Keratinocyte (primary cell): ENCODE results near the gene NEB. TPM values are rescaled to one million over a fixed set of nuclear protein-coding genes. Genes with fewer than 3 reads are reported as not detected.

ENCODE experiments used
- DNase-seq: peaks from one replicate; pipeline ENCODE4 v3.0.0-alpha.2; 2011; ENCODE audit warnings: low read depth, missing footprints, low spot score
- FAIRE-seq: peaks from 2 replicates; lab custom pipeline; 2011; peaks lifted over from hg19 to GRCh38; lab: Jason Lieb, UNC
- H2AFZ ChIP-seq: 2 replicates; pipeline ENCODE4 v1.6.0; 2012; ENCODE audit warnings: low read length, control low read depth, inconsistent platforms; ENCODE audit not compliant: control insufficient read depth
- H3K27ac ChIP-seq: 2 replicates; pipeline ENCODE4 v1.5.1; 2011; ENCODE audit warnings: low read length; ENCODE audit not compliant: control insufficient read depth, insufficient read depth
- H3K27me3 ChIP-seq: 3 replicates; pipeline ENCODE4 v1.6.0; 2011; ENCODE audit warnings: low read length; ENCODE audit not compliant: control insufficient read depth, insufficient read depth; ENCODE audit errors: extremely low read depth
- H3K36me3 ChIP-seq, 2 experiments: 2 replicates in 1 of 2; 3 replicates in 1 of 2; pipeline ENCODE4 v1.5.1; 2011; ENCODE audit warnings: low read length in 2 of 2, mild to moderate bottlenecking in 1 of 2; ENCODE audit not compliant: control insufficient read depth in 2 of 2, insufficient read depth in 2 of 2; ENCODE audit errors: extremely low read depth in 1 of 2
- H3K4me1 ChIP-seq: 3 replicates; pipeline ENCODE4 v1.5.1; 2011; ENCODE audit warnings: low read length; ENCODE audit not compliant: control insufficient read depth, insufficient read depth; ENCODE audit errors: extremely low read depth
- H3K4me2 ChIP-seq: 3 replicates; pipeline ENCODE4 v1.6.0; 2011; ENCODE audit warnings: low read depth, low read length; ENCODE audit not compliant: control insufficient read depth, insufficient read depth; ENCODE audit errors: extremely low read depth
- H3K4me3 ChIP-seq, 3 experiments: fragments of 200-600 bp in 1 of 3; sonication (generic) in 1 of 3; 2 replicates in 2 of 3; 3 replicates in 1 of 3; pipeline ENCODE4 v1.5.1; 2011 to 2016; ENCODE audit warnings: low read length in 3 of 3, mild to moderate bottlenecking in 3 of 3, control low read depth in 2 of 3, inconsistent platforms in 1 of 3, low read depth in 1 of 3, mixed read lengths in 1 of 3, mixed run types in 1 of 3, moderate library complexity in 1 of 3; ENCODE audit not compliant: control insufficient read depth in 2 of 3, insufficient read depth in 2 of 3; ENCODE audit errors: extremely low read depth in 1 of 3
- H3K79me2 ChIP-seq: 2 replicates; pipeline ENCODE4 v1.6.0; 2012; ENCODE audit warnings: low read length; ENCODE audit not compliant: control insufficient read depth, insufficient read depth
- H3K9ac ChIP-seq: 3 replicates; pipeline ENCODE4 v1.6.0; 2011; ENCODE audit warnings: low read length; ENCODE audit not compliant: control insufficient read depth, insufficient read depth; ENCODE audit errors: extremely low read depth
- H3K9me1 ChIP-seq: 3 replicates; pipeline ENCODE4 v1.6.0; 2011; ENCODE audit warnings: low read length; ENCODE audit not compliant: control insufficient read depth, insufficient read depth; ENCODE audit errors: extremely low read depth
- H3K9me3 ChIP-seq: 2 replicates; pipeline ENCODE4 v1.5.1; 2012; ENCODE audit warnings: low read depth, low read length; ENCODE audit not compliant: control insufficient read depth
- H4K20me1 ChIP-seq: 3 replicates; pipeline ENCODE4 v1.6.0; 2011; ENCODE audit warnings: low read length; ENCODE audit not compliant: control insufficient read depth, insufficient read depth; ENCODE audit errors: extremely low read depth
- EZH2 ChIP-seq: IDR thresholded peaks from one replicate; pipeline ENCODE4 v1.6.1; 2012; ENCODE audit warnings: inconsistent platforms, mild to moderate bottlenecking, low read length, moderate library complexity
- dilution Hi-C: fragments of 300-500 bp; cut with MboI; formaldehyde crosslinking; loops from one replicate; pipeline ENCODE4 v1.7.0; 2020; ENCODE audit warnings: low sequenced_read_pairs; ENCODE audit not compliant: extremely low pct_ligation_motif_present
- polyA plus RNA-seq, 5 experiments: library from polyadenylated mRNA; depleted of rRNA in 3 of 5; stranded (reverse) in 3 of 5; stranded (forward) in 1 of 5; unstranded in 1 of 5; fragments of >200 nt; gene quantifications; 1 replicate in 1 of 5; 2 replicates in 3 of 5; 3 replicates in 1 of 5; pipeline versions ENCODE4 v1.2.1 to v1.2.3, GENCODE V29; 2011 to 2012; ENCODE audit warnings: missing spikeins in 2 of 5, low read depth in 1 of 5, low replicate concordance in 1 of 5
- TF ChIP-seq, protein P1 (sequence below), 3 experiments: IDR thresholded peaks in 1 of 3; conservative IDR thresholded peaks in 1 of 3; optimal IDR thresholded peaks in 1 of 3; 2 replicates in 2 of 3; 3 replicates in 1 of 3; pipeline versions ENCODE3 to v1.5.1; 2011; ENCODE audit warnings: low read length in 3 of 3, mild to moderate bottlenecking in 3 of 3, moderate library complexity in 2 of 3, control low read depth in 1 of 3, inconsistent platforms in 1 of 3; ENCODE audit not compliant: insufficient read depth in 2 of 3; ENCODE audit errors: extremely low read depth in 1 of 3

The NEB gene
- polyA plus RNA-seq, 1 donor (not counting 4 experiments of a cell fraction or from before 2014, with no cell fraction given) = 0.67 TPM

DNA sequence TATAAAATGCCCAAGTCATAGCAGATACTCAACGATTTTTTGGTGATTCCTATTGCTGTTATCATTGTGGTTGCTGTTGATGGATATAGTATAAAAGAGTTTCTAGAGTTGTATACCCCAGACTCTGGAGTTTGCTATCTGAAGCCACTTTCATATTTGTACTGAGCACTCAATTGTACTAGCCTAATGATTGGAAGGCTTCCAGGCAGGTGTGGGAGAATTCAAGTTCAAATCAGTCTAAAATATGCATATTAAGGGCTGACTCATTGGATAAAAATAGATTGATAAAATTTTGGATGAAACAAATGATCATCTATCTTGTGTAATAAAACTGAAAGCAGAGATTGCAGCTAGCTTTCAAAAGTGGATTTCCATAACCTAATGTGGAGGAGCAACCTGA is 122.9 kb downstream of the NEB start:
- no peak overlapping the region for H3K4me3 ChIP-seq
- no peaks in the 10 kb centered on the region for H3K27me3 ChIP-seq
- no peaks in the 10 kb centered on the region for H3K79me2 ChIP-seq
- no peak overlapping the region for H3K27ac ChIP-seq
- no peak overlapping the region for H3K9ac ChIP-seq
- no peak for TF ChIP-seq EZH2
- TF ChIP-seq, protein P1, sequence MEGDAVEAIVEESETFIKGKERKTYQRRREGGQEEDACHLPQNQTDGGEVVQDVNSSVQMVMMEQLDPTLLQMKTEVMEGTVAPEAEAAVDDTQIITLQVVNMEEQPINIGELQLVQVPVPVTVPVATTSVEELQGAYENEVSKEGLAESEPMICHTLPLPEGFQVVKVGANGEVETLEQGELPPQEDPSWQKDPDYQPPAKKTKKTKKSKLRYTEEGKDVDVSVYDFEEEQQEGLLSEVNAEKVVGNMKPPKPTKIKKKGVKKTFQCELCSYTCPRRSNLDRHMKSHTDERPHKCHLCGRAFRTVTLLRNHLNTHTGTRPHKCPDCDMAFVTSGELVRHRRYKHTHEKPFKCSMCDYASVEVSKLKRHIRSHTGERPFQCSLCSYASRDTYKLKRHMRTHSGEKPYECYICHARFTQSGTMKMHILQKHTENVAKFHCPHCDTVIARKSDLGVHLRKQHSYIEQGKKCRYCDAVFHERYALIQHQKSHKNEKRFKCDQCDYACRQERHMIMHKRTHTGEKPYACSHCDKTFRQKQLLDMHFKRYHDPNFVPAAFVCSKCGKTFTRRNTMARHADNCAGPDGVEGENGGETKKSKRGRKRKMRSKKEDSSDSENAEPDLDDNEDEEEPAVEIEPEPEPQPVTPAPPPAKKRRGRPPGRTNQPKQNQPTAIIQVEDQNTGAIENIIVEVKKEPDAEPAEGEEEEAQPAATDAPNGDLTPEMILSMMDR (optimal IDR thresholded peaks at IDR 0.05 in 1 of 3, IDR thresholded peaks at IDR 0.05 in 1 of 3, conservative IDR thresholded peaks at IDR 0.05 in 1 of 3; ENCODE audit: extremely low read depth in 1 of 3, insufficient read depth in 2 of 3, low read length in 3 of 3) = no peak
- H3K9me1 ChIP-seq = no peaks in the 10 kb centered on the region
- H3K4me1 ChIP-seq = peaks cover 3% of the 10 kb centered on the region
- FAIRE-seq = no peak
- no peaks in the 10 kb centered on the region for H3K36me3 ChIP-seq
- H3K4me2 ChIP-seq = no peak overlapping the region
- DNase-seq = no peak
- H4K20me1 ChIP-seq = no peaks in the 10 kb centered on the region
- dilution Hi-C loops = no loop called here
- H2AFZ ChIP-seq = no peak overlapping the region
- H3K9me3 ChIP-seq = no peaks in the 10 kb centered on the region

DNA sequence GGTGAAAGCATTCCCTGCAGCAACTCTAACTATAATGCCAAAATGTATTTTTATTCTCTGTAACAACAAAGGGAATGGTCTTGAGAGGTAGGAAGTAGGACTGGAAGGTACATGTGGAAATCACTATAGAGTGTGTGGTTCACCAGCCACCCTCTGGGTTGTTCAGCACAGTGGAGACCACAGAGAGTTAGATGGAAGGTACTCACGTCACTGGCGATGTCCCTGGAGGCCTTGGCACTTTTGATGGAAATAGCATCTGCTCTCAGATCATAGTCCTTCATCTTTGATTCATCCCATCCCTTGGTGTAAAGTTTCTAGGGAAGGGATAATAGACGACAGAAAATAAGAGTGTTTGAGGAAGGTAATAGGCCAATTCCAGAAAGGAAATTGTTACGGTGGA is 124.0 kb downstream of the NEB start:
- no peak for FAIRE-seq

More for the DNA sequence above, 124.0 kb downstream of the NEB start:
- no peaks in the 10 kb centered on the region for H3K79me2 ChIP-seq
- no peak for TF ChIP-seq EZH2
- TF ChIP-seq, protein P1 (optimal IDR thresholded peaks at IDR 0.05 in 1 of 3, IDR thresholded peaks at IDR 0.05 in 1 of 3, conservative IDR thresholded peaks at IDR 0.05 in 1 of 3; ENCODE audit: extremely low read depth in 1 of 3, insufficient read depth in 2 of 3, low read length in 3 of 3) = no peak
- dilution Hi-C loops = no loop called here
- no peaks in the 10 kb centered on the region for H3K36me3 ChIP-seq
- H3K9ac ChIP-seq = no peak overlapping the region
- H3K9me1 ChIP-seq = no peaks in the 10 kb centered on the region
- no peaks in the 10 kb centered on the region for H4K20me1 ChIP-seq
- H3K27me3 ChIP-seq = no peaks in the 10 kb centered on the region
- H3K4me2 ChIP-seq = no peak overlapping the region
- DNase-seq = no peak
- H3K4me1 ChIP-seq = peaks cover 3% of the 10 kb centered on the region
- H3K4me3 ChIP-seq = no peak overlapping the region
- no peak overlapping the region for H2AFZ ChIP-seq
- H3K27ac ChIP-seq = no peak overlapping the region
- no peaks in the 10 kb centered on the region for H3K9me3 ChIP-seq
